Left renal pelvis (tissue), 4 donors: ENCODE data around the gene INO80B. TPM values are rescaled to one million over a fixed set of nuclear protein-coding genes. Genes with fewer than 3 reads are reported as not detected.
"Not testable (repeated sequence)": the region's sequence is repeated elsewhere in the genome, so short reads cannot be mapped to it uniquely, and the experiment has no call there.

Experiments
- DNase-seq, 4 donors: peaks; one replicate each; pipeline ENCODE4 v3.0.0-alpha.2; 2013; ENCODE audit warnings: low read depth in 4 of 4, low spot score in 3 of 4
- polyA plus RNA-seq, 4 donors: library from polyadenylated mRNA; unstranded; fragments of 120-200 nt; gene quantifications; one replicate each; pipeline ENCODE4 v1.2.1, GENCODE V29; 2013; ENCODE audit not compliant: insufficient read length in 4 of 4

Gene INO80B
- polyA plus RNA-seq, 4 donors, result 14.6 to 31.8 (median 21.2) TPM

DNA sequence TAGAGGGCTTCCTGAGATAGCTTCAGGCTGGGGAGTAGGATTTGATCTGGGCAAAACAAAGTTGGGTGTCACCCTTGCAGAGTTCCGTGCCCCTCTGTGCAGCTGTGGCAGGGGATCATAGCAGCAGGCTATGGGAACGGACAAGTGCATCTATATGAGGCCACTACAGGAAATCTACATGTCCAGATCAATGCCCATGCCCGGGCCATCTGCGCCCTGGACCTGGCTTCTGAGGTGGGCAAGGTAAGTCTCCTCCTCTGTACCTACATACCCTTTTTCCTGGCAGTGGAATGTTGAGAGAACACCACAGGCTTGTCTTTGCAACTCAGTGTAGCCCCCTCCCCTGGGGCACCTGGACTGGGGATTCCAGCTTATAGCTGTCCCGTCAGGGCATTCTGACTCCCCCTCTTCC lies 29.9 kb upstream of the INO80B start:
- DNase-seq, result no peak

DNA sequence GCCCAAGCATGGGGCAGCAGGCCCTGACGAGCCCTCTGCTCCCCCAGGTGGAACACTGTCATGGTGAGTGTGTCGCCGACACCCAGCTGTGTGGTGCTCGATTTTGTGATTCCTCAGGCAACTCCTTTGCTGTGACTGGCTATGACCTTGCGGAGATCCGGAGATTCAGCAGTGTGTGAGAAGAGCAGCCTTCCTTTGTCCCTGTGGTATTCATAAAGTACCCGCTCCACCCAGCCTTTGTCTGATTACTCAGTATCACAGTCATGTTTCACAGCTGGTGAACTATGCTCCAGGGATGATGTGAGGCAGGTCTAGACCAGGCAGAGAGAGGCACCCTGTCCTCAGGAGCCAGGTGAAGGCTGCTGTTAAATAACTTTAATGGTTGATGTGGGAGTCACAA lies 29.4 kb upstream of the INO80B start:
- no peak for DNase-seq

GRCh38 chr2:74426181-74426758 lies 28.6 kb upstream of the INO80B start:
- DNase-seq, result no peak

DNA sequence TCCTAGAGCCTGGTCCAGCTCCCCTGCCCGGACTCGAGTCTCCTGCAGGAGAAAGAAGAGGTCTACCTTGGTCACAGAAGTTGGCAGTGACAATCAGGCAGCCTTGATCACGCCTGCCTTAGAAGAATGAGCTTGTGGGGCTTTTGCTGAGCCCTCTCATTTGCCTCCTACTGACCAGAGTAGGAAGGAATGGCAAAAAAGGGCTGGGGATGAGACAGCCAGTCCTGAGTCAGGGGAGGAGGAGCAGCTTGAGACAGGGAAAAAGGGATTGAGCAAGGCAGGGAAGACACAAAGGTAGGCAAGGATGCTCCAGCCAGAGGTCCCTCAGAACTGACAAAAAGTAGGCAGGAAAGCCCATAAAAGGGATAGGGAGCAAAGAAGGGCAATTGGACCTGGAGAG lies 27.3 kb upstream of the INO80B start:
- no peak for DNase-seq

- DNase-seq, result no peak
Measured at GRCh38 chr2:74428675-74429074, 26.2 kb upstream of the INO80B start.

DNA sequence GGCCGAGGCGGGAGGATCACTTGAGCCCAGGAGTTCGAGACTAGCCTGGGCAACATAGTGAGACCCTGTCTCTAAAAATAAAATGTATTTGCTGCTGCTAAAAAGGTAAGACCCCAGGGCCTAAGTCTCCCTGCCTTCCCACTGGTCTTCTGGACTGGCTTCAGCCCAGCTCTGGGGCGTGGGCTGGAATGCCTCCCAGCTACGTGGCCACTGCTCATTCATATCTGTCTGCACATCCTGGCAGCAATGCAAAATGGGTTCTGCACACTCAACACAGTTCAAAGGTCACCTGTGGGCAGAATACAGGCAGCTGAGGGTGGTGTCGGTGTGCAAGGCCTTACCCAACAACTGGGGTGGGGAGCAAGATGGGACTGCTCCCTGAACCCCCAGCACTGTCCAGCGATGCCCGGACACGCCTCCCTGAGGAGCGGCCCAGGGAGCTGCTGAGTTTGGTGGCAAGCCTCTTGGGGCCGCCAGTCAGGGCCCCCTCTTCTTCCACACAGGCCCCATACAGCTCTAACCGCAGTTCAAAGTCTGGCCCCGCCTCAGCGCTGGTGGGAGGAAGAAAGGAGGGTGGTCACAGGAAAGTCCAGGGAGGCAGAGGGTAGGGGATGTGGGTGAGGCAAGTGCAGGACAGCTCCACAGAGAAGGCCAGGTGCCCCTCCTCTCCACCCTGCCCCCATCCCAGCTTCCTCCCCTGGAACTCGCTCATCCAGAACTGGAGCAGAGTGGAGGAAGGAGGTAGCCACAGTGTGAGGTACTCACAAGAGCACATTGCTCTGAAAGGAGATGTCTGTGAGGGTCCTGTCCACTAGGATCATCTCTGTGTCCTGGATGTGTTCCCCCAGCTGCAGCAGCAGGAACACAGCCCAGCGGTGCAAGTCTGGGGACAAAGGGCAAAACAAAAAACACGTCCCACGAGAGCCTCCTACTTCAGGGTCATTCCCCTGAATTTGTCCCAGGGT lies 25.1 kb upstream of the INO80B start:
- no peak for DNase-seq

DNA sequence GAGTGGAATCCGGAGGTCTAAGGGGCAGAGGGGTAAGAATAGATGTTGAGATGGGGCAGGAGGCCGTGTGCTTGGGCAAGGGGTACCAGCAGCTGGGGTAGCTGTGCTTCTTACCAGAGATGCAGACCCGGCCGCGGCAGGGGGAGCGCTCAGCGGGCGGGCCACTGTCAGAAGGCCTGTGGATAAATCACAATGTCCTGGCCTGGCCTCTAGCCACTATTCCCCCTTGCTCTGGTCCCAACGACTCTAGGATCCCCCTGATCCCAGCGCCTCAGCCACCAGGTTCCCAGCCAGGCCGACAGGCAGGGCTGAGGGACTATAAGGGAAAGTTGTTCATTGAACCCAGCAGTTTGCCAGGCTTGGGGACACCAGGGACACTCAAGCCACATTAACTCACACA lies 24.4 kb upstream of the INO80B start:
- DNase-seq, result no peak

- no peak for DNase-seq
Measured at GRCh38 chr2:74436111-74436805, 18.6 kb upstream of the INO80B start.

- no peak for DNase-seq
Measured at GRCh38 chr2:74436848-74437695, 17.8 kb upstream of the INO80B start.

DNA sequence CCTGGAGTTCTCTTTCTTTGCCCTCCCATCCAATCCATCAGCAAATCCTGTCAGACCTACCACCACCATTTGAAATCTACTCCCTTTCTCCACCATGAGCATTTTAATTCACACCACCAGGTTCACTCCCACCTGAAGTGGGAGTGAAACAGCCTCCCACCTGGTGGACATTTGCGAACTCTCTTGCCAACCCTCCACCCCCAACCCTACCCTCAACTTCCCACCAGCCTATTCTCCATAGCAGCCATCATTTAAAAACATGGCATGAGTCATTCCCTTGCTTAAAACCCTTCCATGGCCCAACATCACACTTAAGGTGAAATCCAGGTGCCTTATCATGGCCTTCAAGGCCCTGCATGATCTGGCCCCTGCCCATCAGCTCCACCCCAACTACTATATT lies 16.6 kb upstream of the INO80B start:
- DNase-seq, result no peak

DNA sequence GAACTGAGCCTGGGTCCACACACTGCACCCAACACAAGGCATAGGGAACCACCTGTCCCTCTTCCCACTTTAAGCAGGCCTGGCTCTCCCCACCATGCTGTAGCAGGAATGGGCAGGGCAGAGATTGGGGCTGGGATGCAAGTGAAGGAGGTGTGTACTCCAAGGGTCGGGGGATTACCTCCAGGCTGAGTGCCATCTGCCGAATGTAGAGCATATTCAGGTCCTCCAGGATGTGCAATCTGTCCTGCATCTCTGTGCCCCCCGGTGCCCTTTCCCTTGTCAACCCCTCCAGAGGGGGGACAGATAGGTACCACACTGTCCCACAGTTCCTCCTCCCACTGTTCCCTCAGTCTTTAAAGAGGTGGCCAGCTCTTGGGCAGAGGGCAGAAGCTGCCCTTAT lies 15.5 kb upstream of the INO80B start:
- DNase-seq, result no peak

DNA sequence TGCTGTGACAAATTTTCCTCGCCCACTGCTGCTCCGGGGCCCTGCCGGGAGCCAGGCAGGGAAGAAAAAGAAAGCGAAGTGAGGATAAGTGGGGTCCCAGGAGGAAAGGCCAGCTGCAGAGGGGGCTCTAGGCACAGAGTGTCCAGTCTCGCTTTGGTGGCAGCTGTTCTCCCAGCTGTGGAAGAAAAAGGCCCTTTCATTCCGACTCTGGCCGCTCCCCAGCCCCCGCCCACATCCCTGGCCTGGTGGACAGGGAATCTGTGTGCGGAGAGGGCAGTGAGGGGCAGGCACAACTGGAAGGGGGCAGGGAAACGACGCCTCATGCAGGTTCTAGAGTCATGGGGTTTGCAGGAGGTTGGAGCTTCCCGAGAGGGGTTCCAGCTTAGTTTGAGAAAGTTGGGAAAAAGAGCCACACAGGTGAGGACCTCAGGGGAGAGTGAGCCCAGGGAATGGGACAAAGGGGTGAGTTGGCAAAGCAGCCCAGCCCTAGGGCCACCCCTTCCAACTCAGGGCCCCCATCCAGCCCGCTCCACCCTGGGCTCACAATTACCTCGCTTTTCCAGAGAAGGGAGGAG lies 15.0 kb upstream of the INO80B start:
- DNase-seq, result no peak

- peak in 2 of 4 donors; percentile 82 to 85 for DNase-seq
Measured at GRCh38 chr2:74440378-74441169, 14.3 kb upstream of the INO80B start.

DNA sequence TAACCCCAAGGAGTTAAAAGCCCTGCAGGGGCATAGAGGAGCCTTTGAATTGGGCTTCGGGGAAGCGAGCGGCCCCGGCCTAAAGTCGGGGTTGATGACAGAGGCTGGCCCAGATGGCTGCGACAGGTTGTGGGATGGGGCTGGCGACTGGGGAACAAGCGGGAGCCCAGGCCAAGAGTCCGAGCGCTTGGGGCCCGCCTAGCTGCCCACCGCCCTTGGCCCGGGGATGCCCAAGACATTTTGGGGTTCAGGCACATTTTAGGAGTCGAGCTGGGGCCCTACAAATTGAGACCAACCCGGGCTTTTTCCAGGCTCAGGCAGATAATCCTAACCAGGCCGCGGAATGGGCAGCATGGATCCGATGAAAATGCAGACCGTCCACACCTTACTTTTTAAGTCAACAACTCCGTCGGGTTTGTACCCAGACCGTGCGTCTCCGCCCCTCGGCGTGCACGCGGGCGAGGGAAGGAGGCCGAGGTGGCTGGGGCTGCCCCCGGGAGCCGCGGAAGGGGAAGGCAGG lies 13.7 kb upstream of the INO80B start:
- no peak for DNase-seq

- DNase-seq, result no peak
Measured at GRCh38 chr2:74441690-74442482, 13.0 kb upstream of the INO80B start, which contains the start of gene RTKN. TSS of gene RTKN (minus strand) at chr2:74441937. CDS start at chr2:74441816, 121 bp downstream.

- DNase-seq, result not testable (repeated sequence)
Measured at GRCh38 chr2:74442483-74443297, 12.2 kb upstream of the INO80B start.
